Endothelial cell of umbilical vein (primary cell): ENCODE data around the gene RUFY3. TPM values are rescaled to one million over a fixed set of nuclear protein-coding genes. Genes with fewer than 3 reads are reported as not detected.

Experiments
- BruUV-seq: library from RNA; stranded (reverse); fragments of 400-500 nt; replicated peaks from 2 replicates; lab custom pipeline; 2021; lab: Mats Ljungman, UMichigan
- CTCF ChIA-PET: fragments of 300-600, 350-600 bp; sonication (Branson Sonifier 250); formaldehyde crosslinking; loops from one replicate; lab custom pipeline; 2021; ENCODE audit warnings: antibody characterized with exemption, inconsistent platforms; lab: Charles Lee
- POLR2A ChIA-PET: fragments of 300-600, 350-600 bp; sonication (Branson Sonifier 250); formaldehyde crosslinking; loops from one replicate; lab custom pipeline; 2021; ENCODE audit warnings: antibody characterized with exemption, inconsistent platforms; lab: Charles Lee
- DNase-seq: peaks from one replicate; pipeline ENCODE4 v3.0.0-alpha.2; 2011; ENCODE audit warnings: low read depth, low spot score
- FAIRE-seq: peaks from 2 replicates; lab custom pipeline; 2011; peaks lifted over from hg19 to GRCh38; lab: Jason Lieb, UNC
- H2AFZ ChIP-seq: 2 replicates; pipeline ENCODE4 v1.6.0; 2012; ENCODE audit warnings: low read depth, low read length, control low read depth, inconsistent platforms
- H3K27ac ChIP-seq: 2 replicates; pipeline ENCODE4 v1.5.1; 2011; ENCODE audit warnings: low read depth, mild to moderate bottlenecking, control low read depth, low read length, moderate library complexity; ENCODE audit not compliant: insufficient read depth
- H3K27me3 ChIP-seq, 2 experiments: 2 replicates each; pipeline versions ENCODE4 v1.6.0 to v1.6.1; 2011; ENCODE audit warnings: low read length in 2 of 2, mixed read lengths in 1 of 2; ENCODE audit not compliant: control insufficient read depth in 2 of 2, insufficient read depth in 2 of 2
- H3K36me3 ChIP-seq, 2 experiments: 2 replicates in 1 of 2; 3 replicates in 1 of 2; pipeline ENCODE4 v1.5.1; 2011; ENCODE audit warnings: low read length in 2 of 2, mild to moderate bottlenecking in 1 of 2, moderate library complexity in 1 of 2; ENCODE audit not compliant: control insufficient read depth in 2 of 2, insufficient read depth in 2 of 2; ENCODE audit errors: extremely low read depth in 1 of 2
- H3K4me1 ChIP-seq: 3 replicates; pipeline ENCODE4 v1.5.1; 2011; ENCODE audit warnings: mild to moderate bottlenecking, low read length; ENCODE audit not compliant: control insufficient read depth, insufficient read depth; ENCODE audit errors: extremely low read depth
- H3K4me2 ChIP-seq: 2 replicates; pipeline ENCODE4 v1.6.1; 2011; ENCODE audit warnings: low read length, control low read depth, mixed read lengths; ENCODE audit not compliant: insufficient read depth
- H3K4me3 ChIP-seq, 3 experiments: fragments of 200-600 bp in 1 of 3; sonication (generic), shearing (Covaris generic) in 1 of 3; replicated peaks in 1 of 3; 2 replicates each; pipeline ENCODE4 v1.5.1; 2011 to 2016; ENCODE audit warnings: control low read depth in 3 of 3, low read length in 3 of 3, mild to moderate bottlenecking in 2 of 3, inconsistent platforms in 1 of 3, low read depth in 1 of 3, moderate library complexity in 1 of 3; ENCODE audit not compliant: insufficient read depth in 1 of 3
- H3K79me2 ChIP-seq: 2 replicates; pipeline ENCODE4 v1.6.0; 2012; ENCODE audit warnings: low read length, inconsistent platforms; ENCODE audit not compliant: control insufficient read depth, insufficient read depth
- H3K9ac ChIP-seq: replicated peaks from 2 replicates; pipeline ENCODE3; 2011; ENCODE audit warnings: low read length, control low read depth; ENCODE audit not compliant: insufficient read depth; ENCODE audit errors: extremely low read depth
- H3K9me1 ChIP-seq: replicated peaks from 3 replicates; pipeline ENCODE4 v1.6.0; 2011; ENCODE audit warnings: mild to moderate bottlenecking, low read length; ENCODE audit not compliant: control insufficient read depth, insufficient read depth; ENCODE audit errors: extremely low read depth
- H3K9me3 ChIP-seq: replicated peaks from 2 replicates; pipeline ENCODE4 v1.5.1; 2012; ENCODE audit warnings: low read length, inconsistent platforms; ENCODE audit not compliant: control insufficient read depth, insufficient read depth
- H4K20me1 ChIP-seq: replicated peaks from 2 replicates; pipeline ENCODE3; 2011; ENCODE audit warnings: mild to moderate bottlenecking, low read length; ENCODE audit not compliant: control insufficient read depth, insufficient read depth; ENCODE audit errors: extremely low read depth
- EZH2 ChIP-seq: IDR thresholded peaks from 2 replicates; pipeline ENCODE4 v1.6.1; 2012; ENCODE audit warnings: borderline replicate concordance, low read depth, mild to moderate bottlenecking, moderate library complexity, low read length, inconsistent platforms; ENCODE audit not compliant: severe bottlenecking
- FOS ChIP-seq: IDR thresholded peaks from 2 replicates; pipeline ENCODE4 v1.6.1; 2011; ENCODE audit warnings: mild to moderate bottlenecking, low read length, moderate library complexity, borderline replicate concordance; ENCODE audit not compliant: insufficient read depth
- GATA2 ChIP-seq: IDR thresholded peaks from 2 replicates; pipeline ENCODE4 v1.7.0; 2011; ENCODE audit warnings: low read depth, mild to moderate bottlenecking, moderate library complexity, mixed read lengths, low read length; ENCODE audit not compliant: insufficient read length, insufficient read depth
- JUN ChIP-seq: IDR thresholded peaks from 2 replicates; pipeline ENCODE4 v1.6.1; 2011; ENCODE audit warnings: borderline replicate concordance, low read depth; ENCODE audit not compliant: insufficient read length, insufficient read depth
- MYC ChIP-seq: IDR thresholded peaks from one replicate; pipeline ENCODE4 v1.6.1; 2011; ENCODE audit warnings: mild to moderate bottlenecking, low read depth, low read length
- POLR2A ChIP-seq: IDR thresholded peaks from 2 replicates; pipeline ENCODE4 v1.6.1; 2012; ENCODE audit warnings: low read depth, mild to moderate bottlenecking, control low read depth, low read length
- POLR2AphosphoS5 ChIP-seq: IDR thresholded peaks from 2 replicates; pipeline ENCODE4 v1.6.1; 2012; ENCODE audit warnings: low read depth, mild to moderate bottlenecking, control low read depth, low read length, moderate library complexity; ENCODE audit not compliant: insufficient read depth
- dilution Hi-C: fragments of 300-500 bp; cut with MboI; formaldehyde crosslinking; loops from one replicate; pipeline ENCODE4 v1.15.0; 2019; ENCODE audit warnings: low sequenced_read_pairs; ENCODE audit not compliant: extremely low pct_ligation_motif_present
- intact Hi-C: fragments of 100-400 bp; cut with micrococcal nuclease; formaldehyde crosslinking; loops from one replicate; pipeline ENCODE4 v1.10.0; 2022
- polyA plus RNA-seq, 4 experiments: library from polyadenylated mRNA; depleted of rRNA in 3 of 4; stranded (reverse) in 3 of 4; unstranded in 1 of 4; fragments of >200 nt; gene quantifications; 2 replicates each; pipeline versions ENCODE4 v1.2.1 to v1.2.3, GENCODE V29; 2011 to 2012; ENCODE audit warnings: missing spikeins in 1 of 4
- total RNA-seq: library from RNA; stranded (reverse); gene quantifications from 2 replicates; pipeline ENCODE4 v1.2.3, GENCODE V29; 2021
- TF ChIP-seq, protein P1 (sequence below), 2 donors: IDR thresholded peaks; 1 replicate in 1 of 2; 2 replicates in 1 of 2; pipeline ENCODE4 v1.5.1; 2011; ENCODE audit warnings: low read length in 2 of 2, mild to moderate bottlenecking in 2 of 2, moderate library complexity in 2 of 2, control low read depth in 1 of 2, inconsistent platforms in 1 of 2, low read depth in 1 of 2; ENCODE audit not compliant: insufficient read depth in 1 of 2; ENCODE audit errors: extremely low read depth in 1 of 2
- TF ChIP-seq, protein P2 (sequence below): IDR thresholded peaks from 2 replicates; pipeline ENCODE4 v1.6.1; 2011; ENCODE audit not compliant: insufficient read depth, insufficient read length

Gene RUFY3
- total and polyA plus RNA-seq, 2 donors (not counting 3 experiments of a cell fraction or from before 2014, with no cell fraction given), result 10.0 to 52.8 TPM

DNA sequence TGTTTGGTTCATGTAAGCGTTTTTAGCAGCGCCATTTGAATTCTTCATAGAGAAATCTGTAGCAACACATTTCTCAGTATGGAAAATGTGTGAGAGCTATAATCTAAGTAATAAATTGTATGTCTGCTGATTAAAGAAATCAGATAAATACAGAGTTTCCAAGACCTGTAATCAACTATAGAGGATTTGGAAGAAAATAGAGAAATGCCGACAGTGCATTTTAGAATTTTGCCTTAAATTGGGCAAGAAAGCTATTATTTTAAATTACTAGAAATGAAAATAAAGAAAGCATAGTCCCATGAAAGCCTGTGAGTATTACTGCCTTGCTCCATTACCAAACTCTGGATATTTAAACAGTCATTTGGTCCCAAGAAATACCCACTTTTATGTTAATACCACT, 2.7 kb downstream of the RUFY3 start:
- POLR2A ChIA-PET, result no interaction called here

More for the DNA sequence above, 2.7 kb downstream of the RUFY3 start:
- H2AFZ ChIP-seq, result no peak overlapping the region
- H3K27me3 ChIP-seq, result no peaks in the 10 kb centered on the region
- no peaks in the 10 kb centered on the region for H3K9me3 ChIP-seq
- TF ChIP-seq, protein P1, sequence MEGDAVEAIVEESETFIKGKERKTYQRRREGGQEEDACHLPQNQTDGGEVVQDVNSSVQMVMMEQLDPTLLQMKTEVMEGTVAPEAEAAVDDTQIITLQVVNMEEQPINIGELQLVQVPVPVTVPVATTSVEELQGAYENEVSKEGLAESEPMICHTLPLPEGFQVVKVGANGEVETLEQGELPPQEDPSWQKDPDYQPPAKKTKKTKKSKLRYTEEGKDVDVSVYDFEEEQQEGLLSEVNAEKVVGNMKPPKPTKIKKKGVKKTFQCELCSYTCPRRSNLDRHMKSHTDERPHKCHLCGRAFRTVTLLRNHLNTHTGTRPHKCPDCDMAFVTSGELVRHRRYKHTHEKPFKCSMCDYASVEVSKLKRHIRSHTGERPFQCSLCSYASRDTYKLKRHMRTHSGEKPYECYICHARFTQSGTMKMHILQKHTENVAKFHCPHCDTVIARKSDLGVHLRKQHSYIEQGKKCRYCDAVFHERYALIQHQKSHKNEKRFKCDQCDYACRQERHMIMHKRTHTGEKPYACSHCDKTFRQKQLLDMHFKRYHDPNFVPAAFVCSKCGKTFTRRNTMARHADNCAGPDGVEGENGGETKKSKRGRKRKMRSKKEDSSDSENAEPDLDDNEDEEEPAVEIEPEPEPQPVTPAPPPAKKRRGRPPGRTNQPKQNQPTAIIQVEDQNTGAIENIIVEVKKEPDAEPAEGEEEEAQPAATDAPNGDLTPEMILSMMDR (IDR thresholded peaks at IDR 0.05; ENCODE audit: extremely low read depth in 1 of 2, insufficient read depth in 1 of 2, low read depth in 1 of 2, low read length in 2 of 2), result no peak
- no peak for TF ChIP-seq FOS
- TF ChIP-seq, protein P2, sequence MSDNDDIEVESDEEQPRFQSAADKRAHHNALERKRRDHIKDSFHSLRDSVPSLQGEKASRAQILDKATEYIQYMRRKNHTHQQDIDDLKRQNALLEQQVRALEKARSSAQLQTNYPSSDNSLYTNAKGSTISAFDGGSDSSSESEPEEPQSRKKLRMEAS, result no peak
- no peak for TF ChIP-seq GATA2
- TF ChIP-seq MYC, result no peak
- no peak for TF ChIP-seq JUN
- TF ChIP-seq POLR2A, result no peak
- TF ChIP-seq POLR2AphosphoS5, result no peak
- no peak for TF ChIP-seq EZH2
- DNase-seq (no peak), FAIRE-seq (no peak)
- dilution Hi-C loops (no loop called here), intact Hi-C loops (no loop called here)
- CTCF ChIA-PET, result interaction anchor here (1.5 to 4.0 kb wide), 2 partner anchors 10 to 17 kb away, joined by 4 to 17 read pairs; no protein-coding TSS in a partner anchor
- H3K79me2 ChIP-seq, result peaks cover 13% of the 10 kb centered on the region
- H4K20me1 ChIP-seq, result no peaks in the 10 kb centered on the region
- H3K36me3 ChIP-seq, result no peaks in the 10 kb centered on the region
- no peak overlapping the region for H3K4me2 ChIP-seq
- H3K4me1 ChIP-seq, result no peaks in the 10 kb centered on the region
- no peak overlapping the region for H3K27ac ChIP-seq
- BruUV-seq, result no TSS peak
- H3K9ac ChIP-seq, result no peak overlapping the region
- H3K9me1 ChIP-seq, result no peaks in the 10 kb centered on the region
- H3K4me3 ChIP-seq, result no peak overlapping the region
